Muscle of back (tissue), 11 donors: ENCODE results near the gene SCARF1. TPM values are rescaled to one million over a fixed set of nuclear protein-coding genes. Genes with fewer than 3 reads are reported as not detected.

ENCODE experiments used
- DNase-seq, 3 donors: peaks; one replicate each; pipeline versions ENCODE4 v3.0.0 to v3.0.0-alpha.2; 2013
- polyA plus RNA-seq, 10 donors: library from polyadenylated mRNA; unstranded; fragments of 120-200 nt; gene quantifications; one replicate each; pipeline ENCODE4 v1.2.1, GENCODE V29; 2013; ENCODE audit not compliant: insufficient read length in 10 of 10

Gene SCARF1
- polyA plus RNA-seq, 10 donors: 5.3 to 9.8 (median 7.0) TPM

- DNase-seq: peak; percentile 94 to 98 (median 97)
These were observed 3.7 kb upstream of the SCARF1 start for GRCh38 chr17:1648963-1649843.

DNA sequence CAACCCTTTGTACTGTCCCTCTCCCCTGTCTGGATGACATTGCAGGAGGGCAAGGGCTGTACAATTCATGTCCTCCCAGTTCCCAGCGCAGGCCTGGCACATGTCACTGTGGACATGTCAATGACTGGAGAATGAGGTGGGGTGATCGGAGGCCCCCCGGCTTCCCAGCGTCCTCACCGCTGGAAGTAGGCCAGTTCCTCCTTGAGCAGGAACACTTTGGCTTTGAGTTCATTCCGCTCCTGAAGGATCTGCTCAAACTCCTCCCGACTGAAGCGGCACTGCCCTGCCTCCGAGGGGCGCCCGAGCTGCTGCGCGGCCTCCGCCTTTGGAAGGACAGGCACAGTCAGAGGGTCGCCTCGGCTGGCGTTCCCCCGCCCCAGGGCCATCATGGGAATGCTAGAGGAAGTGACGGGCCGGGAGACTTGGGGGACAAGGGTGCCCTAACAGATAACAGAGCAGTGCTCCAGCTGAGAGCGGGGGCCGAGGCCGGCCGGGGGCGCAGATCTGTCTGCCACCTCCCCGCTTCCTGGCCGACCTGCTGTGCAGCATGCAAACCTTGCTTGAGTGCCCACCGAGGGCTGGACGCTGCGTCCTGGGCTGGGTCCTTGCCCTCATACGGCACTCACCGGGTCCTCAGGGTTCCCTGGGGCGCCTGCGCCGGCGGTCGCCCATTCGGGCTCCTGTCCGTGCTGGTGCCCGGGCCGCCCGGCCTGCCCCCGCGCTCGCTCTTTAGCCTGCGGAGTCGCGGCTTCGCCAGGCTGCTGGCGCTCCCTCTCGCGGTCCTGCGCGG, 2.8 kb upstream of the SCARF1 start:
- peak in 1 of 3 donors; percentile 70 for DNase-seq

DNA sequence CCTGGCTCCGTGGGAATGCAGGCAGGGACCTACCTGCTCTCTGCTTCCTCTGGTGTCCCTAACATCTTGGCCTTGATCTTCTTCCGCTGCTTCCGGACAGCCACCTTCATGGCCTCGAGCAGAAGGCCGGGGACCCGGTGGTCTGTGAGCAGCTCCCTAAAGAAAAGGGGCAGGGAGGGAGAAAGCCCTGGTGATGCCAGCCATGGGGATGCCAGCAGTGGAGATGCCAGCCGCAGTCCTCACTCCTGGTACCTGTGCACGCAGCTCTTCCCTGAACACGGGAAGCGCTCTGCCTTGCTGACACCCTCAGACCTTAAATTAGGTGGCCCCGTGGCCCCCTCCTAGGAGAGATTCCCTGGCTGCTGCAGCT, 2.3 kb upstream of the SCARF1 start:
- DNase-seq: no peak

GRCh38 chr17:1646199-1646875, 805 bp upstream of the SCARF1 start:
- no peak for DNase-seq

DNA sequence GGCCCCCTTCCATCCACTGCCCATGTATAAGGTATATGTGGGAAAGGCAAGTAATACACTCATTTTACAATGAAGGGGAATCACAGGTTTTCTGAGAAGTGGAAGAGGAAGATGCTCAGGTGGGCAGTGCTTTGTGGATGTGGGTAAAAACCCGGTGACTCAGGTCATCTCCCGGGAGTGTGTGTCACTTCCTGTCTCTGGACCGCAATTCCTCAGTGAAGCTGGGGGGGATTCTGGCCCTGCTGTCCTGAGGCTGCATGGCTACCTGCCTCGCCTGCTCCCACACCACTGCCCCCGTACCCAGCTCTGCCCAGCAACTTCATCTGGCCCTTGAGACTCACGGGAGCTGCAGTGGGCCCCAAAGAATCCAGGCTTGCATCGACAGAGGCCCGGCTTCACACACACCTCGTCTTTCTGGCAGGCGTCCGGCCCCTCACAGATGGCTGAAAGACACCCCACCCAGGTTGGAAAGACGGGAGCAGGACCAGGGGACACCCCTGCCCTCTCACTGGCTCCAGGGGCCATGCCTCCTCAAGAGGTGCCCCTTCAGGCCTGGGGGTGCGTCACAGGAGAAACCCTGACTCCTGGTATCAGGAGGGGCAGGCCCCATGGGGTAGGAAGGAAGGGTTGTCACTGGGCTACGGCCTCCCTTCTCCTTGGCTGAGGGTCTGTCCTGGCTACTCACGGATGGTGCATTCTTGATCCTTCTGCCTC, 882 bp downstream of the SCARF1 start:
- no peak for DNase-seq

DNA sequence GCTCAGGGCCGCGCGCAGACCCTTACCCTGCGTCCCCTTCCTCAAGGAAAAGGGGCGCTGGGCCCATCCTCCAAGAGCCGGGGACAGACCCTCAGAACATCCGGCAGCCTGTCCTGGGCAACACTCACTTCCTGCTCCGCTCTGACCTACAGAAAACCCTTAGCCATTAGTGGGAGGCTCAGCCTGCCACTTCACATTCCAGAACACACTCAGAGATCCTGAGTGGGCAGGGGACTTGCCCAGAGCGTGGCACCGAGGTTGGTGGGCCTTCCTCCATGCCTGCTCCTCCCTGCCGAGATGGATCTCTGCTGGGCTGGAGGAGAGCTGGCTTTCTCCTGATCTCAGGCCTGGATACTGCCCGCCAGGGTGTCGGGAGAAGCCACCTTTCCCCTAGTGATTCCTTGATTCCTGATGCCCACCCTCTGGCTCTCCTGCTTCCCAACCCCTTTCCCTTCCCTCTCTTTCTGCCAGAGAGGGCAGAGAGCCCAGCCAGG, 1.5 kb downstream of the SCARF1 start:
- DNase-seq: peak in 1 of 3 donors; percentile 55

- peak in 1 of 3 donors; percentile 53 for DNase-seq
These were observed 2.1 kb downstream of the SCARF1 start for GRCh38 chr17:1643293-1643998.

DNA sequence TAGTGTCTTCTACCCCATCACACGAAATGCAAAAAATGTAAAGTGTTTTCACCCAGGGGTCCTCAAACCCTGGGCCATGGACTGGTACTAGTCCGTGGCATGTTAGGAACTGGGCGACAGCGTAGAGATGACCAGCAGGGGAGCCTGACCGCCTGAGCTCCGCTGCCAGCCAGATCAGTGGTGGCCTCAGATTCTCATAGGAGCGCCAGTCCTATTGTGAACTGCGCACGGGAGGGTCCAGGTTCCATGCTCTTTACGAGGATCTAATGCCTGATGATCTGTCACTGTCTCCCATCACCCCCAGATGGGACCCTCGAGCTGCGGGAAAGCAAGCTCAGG, 4.5 kb downstream of the SCARF1 start:
- DNase-seq: no peak

- peak in 1 of 3 donors; percentile 42 for DNase-seq
These were observed 5.0 kb downstream of the SCARF1 start for GRCh38 chr17:1640329-1641064.

GRCh38 chr17:1639549-1640180, 5.9 kb downstream of the SCARF1 start:
- no peak for DNase-seq

DNA sequence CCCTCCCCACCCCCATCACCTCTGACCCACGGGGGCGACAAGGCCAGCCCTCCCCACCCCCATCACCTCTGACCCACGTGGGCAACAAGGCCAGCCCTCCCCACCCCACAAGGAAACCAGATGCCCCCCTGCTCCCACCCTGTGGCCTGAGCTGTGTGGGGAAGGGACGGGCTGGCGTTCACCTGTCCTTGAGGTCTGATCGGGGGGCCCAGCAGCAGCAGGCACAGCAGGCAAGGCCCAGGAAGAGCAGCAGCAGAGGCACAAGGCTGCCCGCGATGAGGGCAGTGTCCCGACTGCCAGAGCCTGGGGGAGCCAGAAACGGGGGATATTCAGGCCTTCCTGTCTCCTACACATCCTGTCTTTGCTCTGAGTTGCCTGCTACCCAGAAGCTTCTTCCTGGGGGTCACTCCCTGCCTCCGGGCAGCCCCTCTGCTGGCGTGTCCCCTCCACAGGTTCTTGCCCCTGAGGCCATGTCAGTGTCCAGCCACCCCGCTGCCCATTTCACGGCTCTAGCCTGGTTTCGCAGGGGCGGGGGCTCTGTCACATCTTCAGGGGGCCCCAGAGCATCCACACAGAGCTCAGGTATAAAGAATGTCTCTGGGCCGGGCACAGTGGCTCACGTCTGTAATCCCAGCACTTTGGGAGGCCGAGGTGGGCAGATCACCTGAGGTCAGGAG, 6.8 kb downstream of the SCARF1 start:
- DNase-seq: no peak

DNA sequence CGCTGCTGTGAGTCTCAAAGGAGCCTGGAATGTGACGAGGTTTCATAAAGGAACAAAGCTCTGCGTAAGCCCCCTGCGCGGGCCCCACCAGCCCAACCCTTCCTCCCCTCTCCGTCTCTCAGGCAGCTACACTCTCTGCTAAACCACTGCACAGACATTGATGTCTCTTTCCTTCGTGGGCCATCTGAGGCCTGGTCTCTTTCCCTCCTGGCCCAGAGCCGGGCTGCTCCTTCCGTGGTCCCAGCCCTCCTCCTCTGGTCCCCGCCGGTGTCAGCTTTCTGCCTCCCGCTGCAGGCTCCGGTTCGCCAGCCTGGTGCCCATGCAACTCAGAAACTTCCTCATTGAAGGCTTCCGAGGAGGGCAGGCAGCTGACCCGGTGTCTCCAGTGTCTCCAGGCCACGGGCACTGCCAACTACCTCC, 7.4 kb downstream of the SCARF1 start:
- DNase-seq: peak in 1 of 3 donors; percentile 60

GRCh38 chr17:1636732-1637285, 8.7 kb downstream of the SCARF1 start:
- DNase-seq: no peak

DNA sequence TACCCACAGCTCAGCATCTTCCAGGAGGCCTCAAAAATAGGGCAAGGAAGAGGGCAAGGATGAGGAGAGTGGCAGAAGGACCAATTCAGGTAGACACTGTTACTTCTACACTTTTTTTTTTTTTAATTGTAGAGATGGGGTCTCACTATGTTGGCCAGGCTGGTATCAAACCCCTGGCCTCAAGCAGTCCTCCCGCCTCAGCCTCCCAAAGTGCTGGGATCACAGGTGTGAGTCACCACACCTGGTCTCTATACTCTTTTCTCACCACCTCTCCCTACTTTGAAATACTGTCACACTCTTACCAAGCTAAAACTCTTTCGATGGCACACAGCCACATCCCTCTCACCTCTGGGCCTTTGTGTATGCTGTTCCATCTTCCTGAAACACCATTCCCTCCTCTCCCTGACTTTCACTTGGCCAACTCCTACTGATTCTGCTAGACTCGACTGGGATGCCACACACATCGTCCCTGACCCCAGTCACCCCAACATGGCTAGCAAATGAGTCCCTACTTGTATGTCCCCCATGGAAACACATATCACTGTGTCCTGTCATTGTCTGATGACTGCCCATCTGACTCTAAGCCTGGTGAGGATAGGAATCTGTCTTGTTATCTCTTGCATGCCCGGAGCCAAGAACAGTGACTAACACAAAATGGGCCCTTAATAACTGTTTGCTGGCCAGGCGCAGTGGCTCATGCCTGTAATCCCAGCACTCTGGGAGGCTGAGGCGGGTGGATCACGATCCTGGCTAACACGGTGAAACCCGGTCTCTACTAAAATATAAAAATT, 9.7 kb downstream of the SCARF1 start:
- no peak for DNase-seq

GRCh38 chr17:1634841-1635650, 10.5 kb downstream of the SCARF1 start:
- no peak for DNase-seq

- no peak for DNase-seq
These were observed 14.9 kb downstream of the SCARF1 start for GRCh38 chr17:1630662-1631061.
